HEK293 (cell line): Measurements from ENCODE around the gene PHRF1.

Experiments
- CTCF ChIA-PET: fragments of 350-600 bp; formaldehyde crosslinking; extraction: SDS; loops from one replicate; lab custom pipeline; 2021; ENCODE audit warnings: antibody characterized with exemption; lab: Yijun Ruan, JAX
- POLR2A ChIA-PET: fragments of 300-600 bp; formaldehyde crosslinking; extraction: SDS; loops from one replicate; lab custom pipeline; 2020; ENCODE audit warnings: antibody characterized with exemption, inconsistent platforms; lab: Yijun Ruan, JAX
- H3K27ac ChIP-seq: fragments of 200-500 bp; sonication (Bioruptor generic); 2 replicates; pipeline ENCODE4 v1.5.1; 2014; ENCODE audit warnings: low read depth, low read length, control low read depth, inconsistent platforms; ENCODE audit errors: extremely low read depth
- H3K36me3 ChIP-seq, 2 experiments: fragments of 200-500 bp in 1 of 2; sonication (Bioruptor generic) in 1 of 2; 1 replicate in 1 of 2; 2 replicates in 1 of 2; pipeline ENCODE4 v1.5.1; 2014 to 2017; ENCODE audit warnings: inconsistent platforms in 2 of 2, low read length in 2 of 2; ENCODE audit not compliant: control insufficient read depth in 2 of 2, insufficient read depth in 1 of 2
- H3K4me1 ChIP-seq: fragments of 200-500 bp; sonication (Bioruptor generic); 2 replicates; pipeline ENCODE4 v1.5.1; 2014; ENCODE audit warnings: mild to moderate bottlenecking, low read length, inconsistent platforms; ENCODE audit not compliant: control insufficient read depth, insufficient read depth
- H3K4me3 ChIP-seq: 2 replicates; pipeline ENCODE4 v1.5.1; 2011; ENCODE audit warnings: low read depth, mild to moderate bottlenecking, control low read depth, low read length, moderate library complexity
- H3K9me3 ChIP-seq: fragments of 200-500 bp; sonication (Bioruptor generic); 2 replicates; pipeline ENCODE4 v1.5.1; 2014; ENCODE audit warnings: low read depth, low read length, inconsistent platforms; ENCODE audit not compliant: control insufficient read depth, insufficient read depth
- GLIS2 ChIP-seq: fragments of 450-650 bp; formaldehyde crosslinking; IDR thresholded peaks from 2 replicates; pipeline ENCODE4 v1.5.1; 2016; ENCODE audit warnings: missing biosample characterization, missing genetic modification characterization
- IKZF3 ChIP-seq: fragments of 450-650 bp; IDR thresholded peaks from 2 replicates; pipeline ENCODE4 v1.5.0; 2018; ENCODE audit warnings: missing biosample characterization, mild to moderate bottlenecking, missing genetic modification characterization, moderate library complexity
- KLF7 ChIP-seq: fragments of 450-650 bp; formaldehyde crosslinking; IDR thresholded peaks from 2 replicates; pipeline ENCODE4 v1.5.1; 2016; ENCODE audit warnings: missing biosample characterization, missing genetic modification characterization, borderline replicate concordance
- SETDB1 ChIP-seq: IDR thresholded peaks from one replicate; pipeline ENCODE4 v1.6.1; 2017; ENCODE audit warnings: mild to moderate bottlenecking, low read length, moderate library complexity, mixed read lengths; ENCODE audit not compliant: insufficient read length
- YY2 ChIP-seq: fragments of 450-650 bp; formaldehyde crosslinking; IDR thresholded peaks from 2 replicates; pipeline ENCODE4 v1.5.1; 2016; ENCODE audit warnings: missing biosample characterization, missing genetic modification characterization
- ZBTB17 ChIP-seq: fragments of 450-650 bp; formaldehyde crosslinking; IDR thresholded peaks from 2 replicates; pipeline ENCODE4 v1.5.1; 2016; ENCODE audit warnings: missing biosample characterization, missing genetic modification characterization
- ZBTB21 ChIP-seq: fragments of 450-650 bp; formaldehyde crosslinking; IDR thresholded peaks from 2 replicates; pipeline ENCODE4 v1.5.1; 2017; ENCODE audit warnings: missing biosample characterization, missing genetic modification characterization
- ZIC2 ChIP-seq: fragments of 450-650 bp; formaldehyde crosslinking; IDR thresholded peaks from 2 replicates; pipeline ENCODE4 v1.5.1; 2016; ENCODE audit warnings: missing biosample characterization, missing genetic modification characterization
- ZNF155 ChIP-seq: fragments of 450-650 bp; formaldehyde crosslinking; IDR thresholded peaks from 2 replicates; pipeline ENCODE4 v1.5.1; 2016; ENCODE audit warnings: missing biosample characterization, missing genetic modification characterization
- ZNF157 ChIP-seq: fragments of 450-650 bp; formaldehyde crosslinking; IDR thresholded peaks from 2 replicates; pipeline ENCODE4 v1.5.1; 2016; ENCODE audit warnings: missing biosample characterization, missing genetic modification characterization
- ZNF16 ChIP-seq: fragments of 450-650 bp; formaldehyde crosslinking; IDR thresholded peaks from 2 replicates; pipeline ENCODE4 v1.5.1; 2016; ENCODE audit warnings: low read depth, missing biosample characterization, missing genetic modification characterization
- ZNF184 ChIP-seq: fragments of 450-650 bp; IDR thresholded peaks from 2 replicates; pipeline ENCODE4 v1.5.1; 2018; ENCODE audit warnings: missing biosample characterization, mild to moderate bottlenecking, missing genetic modification characterization
- ZNF211 ChIP-seq: fragments of 450-650 bp; formaldehyde crosslinking; IDR thresholded peaks from 2 replicates; pipeline ENCODE4 v1.5.1; 2016; ENCODE audit warnings: low read depth, missing biosample characterization, missing genetic modification characterization
- ZNF221 ChIP-seq: fragments of 450-650 bp; formaldehyde crosslinking; IDR thresholded peaks from 2 replicates; pipeline ENCODE4 v1.5.1; 2017; ENCODE audit warnings: missing biosample characterization, missing genetic modification characterization, borderline replicate concordance
- ZNF280C ChIP-seq: fragments of 450-650 bp; formaldehyde crosslinking; IDR thresholded peaks from 2 replicates; pipeline ENCODE4 v1.5.1; 2016; ENCODE audit warnings: missing biosample characterization, missing genetic modification characterization
- ZNF510 ChIP-seq: fragments of 450-650 bp; formaldehyde crosslinking; IDR thresholded peaks from 2 replicates; pipeline ENCODE4 v1.5.1; 2018; ENCODE audit warnings: mild to moderate bottlenecking, missing genetic modification characterization, missing biosample characterization; ENCODE audit not compliant: insufficient replicate concordance
- ZNF561 ChIP-seq: fragments of 450-650 bp; IDR thresholded peaks from 2 replicates; pipeline ENCODE4 v1.5.1; 2018; ENCODE audit warnings: missing biosample characterization, missing genetic modification characterization, borderline replicate concordance
- ZNF747 ChIP-seq: fragments of 450-650 bp; formaldehyde crosslinking; IDR thresholded peaks from 2 replicates; pipeline ENCODE4 v1.5.1; 2016; ENCODE audit warnings: missing biosample characterization, missing genetic modification characterization
- ZNF776 ChIP-seq: fragments of 450-650 bp; formaldehyde crosslinking; IDR thresholded peaks from 2 replicates; pipeline ENCODE4 v1.5.0; 2017; ENCODE audit warnings: missing biosample characterization, missing genetic modification characterization, borderline replicate concordance

Gene PHRF1

GRCh38 chr11:562046-562645 is 14.1 kb upstream of the PHRF1 start:
- H3K36me3 ChIP-seq, result peaks cover 0 to 26% of the 10 kb centered on the region in 2 experiments; a peak in 1 of 3 replicates
- no peak for TF ChIP-seq ZNF211 (tag by site-specific recombination)
- no peak for TF ChIP-seq ZBTB17 (tag by site-specific recombination)
- TF ChIP-seq ZNF776 (tag by site-specific recombination), result no peak
- TF ChIP-seq KLF7 (tag by site-specific recombination), result no peak
- no peak for TF ChIP-seq ZNF747
- TF ChIP-seq ZNF157 (tag by site-specific recombination), result no peak
- TF ChIP-seq ZNF561 (tag by site-specific recombination), result no peak
- no peak for TF ChIP-seq YY2
- TF ChIP-seq SETDB1, result no peak
- TF ChIP-seq ZBTB21, result no peak
- no peak for TF ChIP-seq IKZF3 (tag by site-specific recombination)
- TF ChIP-seq ZNF221 (tag by site-specific recombination), result no peak
- no peak for TF ChIP-seq ZNF16
- TF ChIP-seq ZNF280C (tag by site-specific recombination), result no peak
- TF ChIP-seq ZNF510, result no peak
- TF ChIP-seq ZNF184 (tag by site-specific recombination), result no peak
- TF ChIP-seq ZNF155 (tag by site-specific recombination), result no peak
- no peaks in the 10 kb centered on the region for H3K4me1 ChIP-seq
- no peaks in the 10 kb centered on the region for H3K9me3 ChIP-seq
- H3K4me3 ChIP-seq, result peak overlapping the region; percentile 77
- POLR2A ChIA-PET, result interaction anchor here (0.6 to 1.6 kb wide), 4 partner anchors 9 to 23 kb away, joined by 3 to 13 read pairs (median 4); partner anchors contain the start of gene PHRF1
- CTCF ChIA-PET, result interaction anchor here (0.9 kb wide), 1 partner anchor 161 kb away, joined by 3 read pairs; no protein-coding TSS in a partner anchor
- H3K27ac ChIP-seq, result no peak overlapping the region

- Histone ChIP-seq H3K4me3 (no peak overlapping the region), H3K4me1 (no peaks in the 10 kb centered on the region), H3K36me3 (peaks cover 0 to 26% of the 10 kb centered on the region in 2 experiments; a peak in 1 of 3 replicates), H3K9me3 (no peaks in the 10 kb centered on the region), H3K27ac (no peak overlapping the region)
- ChIA-PET POLR2A (interaction anchor here (0.6 to 4.5 kb wide), 5 partner anchors 8 to 156 kb away, joined by 3 to 28 read pairs (median 3); partner anchors contain the start of gene PHRF1), CTCF (interaction anchor here (1.6 kb wide), 1 partner anchor 49 kb away, joined by 3 read pairs; no protein-coding TSS in a partner anchor)
- TF ChIP-seq ZIC2 (tag by site-specific recombination) (peak; percentile 63), GLIS2 (tag by site-specific recombination) (peak; percentile 12; the same call in 1 of the 2 replicates), IKZF3 (tag by site-specific recombination) (no peak)
These were observed 13.0 kb upstream of the PHRF1 start for GRCh38 chr11:563066-563811.
